Mesothelial cell of epicardium (in vitro differentiated cells): ENCODE data around the gene TEPSIN. TPM values are rescaled to one million over a fixed set of nuclear protein-coding genes. Genes with fewer than 3 reads are reported as not detected.

Experiments used
- DNase-seq, 2 experiments: peaks; one replicate each; pipeline ENCODE4 v3.0.0; 2021; ENCODE audit warnings: low spot score in 2 of 2; ENCODE audit not compliant: unreplicated experiment in 2 of 2
- H3K27ac Mint-ChIP-seq: 2 replicates; pipeline ENCODE4 v1.8.0; 2021; ENCODE audit warnings: mixed read lengths
- H3K27me3 Mint-ChIP-seq: 2 replicates; pipeline ENCODE4 v1.8.0; 2021; ENCODE audit warnings: low read depth, mixed read lengths
- H3K36me3 Mint-ChIP-seq: 2 replicates; pipeline ENCODE4 v1.8.0; 2021; ENCODE audit warnings: mixed read lengths
- H3K4me1 Mint-ChIP-seq: 2 replicates; pipeline ENCODE4 v1.8.0; 2021; ENCODE audit warnings: mixed read lengths
- H3K4me3 Mint-ChIP-seq: 2 replicates; pipeline ENCODE4 v1.8.0; 2021; ENCODE audit warnings: mild to moderate bottlenecking, moderate library complexity, mixed read lengths
- H3K9me3 Mint-ChIP-seq: 2 replicates; pipeline ENCODE4 v1.8.0; 2021; ENCODE audit warnings: mixed read lengths
- CTCF ChIP-seq: fragments of 200-600 bp; sonication (generic); IDR thresholded peaks from one replicate; pipeline ENCODE4 v1.5.0; 2021; ENCODE audit warnings: antibody characterized with exemption; ENCODE audit not compliant: unreplicated experiment
- total RNA-seq: library from RNA; stranded (reverse); gene quantifications from 3 replicates; pipeline ENCODE4 v1.2.1, GENCODE V29; 2021

TEPSIN gene
- total RNA-seq, 1 donor from 2014 or later = 44.6 TPM

- H3K36me3 Mint-ChIP-seq = peaks cover 12% of the 10 kb centered on the region
- H3K9me3 Mint-ChIP-seq = no peaks in the 10 kb centered on the region
- no peaks in the 10 kb centered on the region for H3K27me3 Mint-ChIP-seq
- H3K4me1 Mint-ChIP-seq = peaks cover 17% of the 10 kb centered on the region
- H3K27ac Mint-ChIP-seq = peak overlapping the region; percentile 40
- DNase-seq = no peak
- TF ChIP-seq CTCF = no peak
- H3K4me3 Mint-ChIP-seq = no peak overlapping the region
These were observed 3.7 kb downstream of the TEPSIN start for GRCh38 chr17:81234940-81235821.

GRCh38 chr17:81234506-81234855 is 4.4 kb downstream of the TEPSIN start:
- DNase-seq = no peak
- Mint-ChIP-seq H3K4me1 (peaks cover 12% of the 10 kb centered on the region), H3K27me3 (no peaks in the 10 kb centered on the region), H3K27ac (no peak overlapping the region), H3K4me3 (no peak overlapping the region), H3K36me3 (peaks cover 18% of the 10 kb centered on the region), H3K9me3 (no peaks in the 10 kb centered on the region)
- TF ChIP-seq CTCF = no peak

- no peak overlapping the region for H3K4me3 Mint-ChIP-seq
- no peak for TF ChIP-seq CTCF
- H3K27me3 Mint-ChIP-seq = no peaks in the 10 kb centered on the region
- H3K27ac Mint-ChIP-seq = no peak overlapping the region
- DNase-seq = no peak
- peaks cover 18% of the 10 kb centered on the region for H3K36me3 Mint-ChIP-seq
- H3K4me1 Mint-ChIP-seq = peaks cover 12% of the 10 kb centered on the region
- H3K9me3 Mint-ChIP-seq = no peaks in the 10 kb centered on the region
These were observed 4.9 kb downstream of the TEPSIN start for GRCh38 chr17:81233811-81234505.

- H3K4me3 Mint-ChIP-seq = no peak overlapping the region
- DNase-seq = no peak
- H3K36me3 Mint-ChIP-seq = peaks cover 20% of the 10 kb centered on the region
- peaks cover 12% of the 10 kb centered on the region for H3K4me1 Mint-ChIP-seq
- H3K9me3 Mint-ChIP-seq = no peaks in the 10 kb centered on the region
- TF ChIP-seq CTCF = no peak
- no peak overlapping the region for H3K27ac Mint-ChIP-seq
- H3K27me3 Mint-ChIP-seq = no peaks in the 10 kb centered on the region
These were observed 5.5 kb downstream of the TEPSIN start for GRCh38 chr17:81233316-81233715.

- H3K36me3 Mint-ChIP-seq = peaks cover 25% of the 10 kb centered on the region
- TF ChIP-seq CTCF = no peak
- DNase-seq = no peak
- no peak overlapping the region for H3K4me3 Mint-ChIP-seq
- no peak overlapping the region for H3K27ac Mint-ChIP-seq
- no peaks in the 10 kb centered on the region for H3K9me3 Mint-ChIP-seq
- peaks cover 8% of the 10 kb centered on the region for H3K4me1 Mint-ChIP-seq
- H3K27me3 Mint-ChIP-seq = no peaks in the 10 kb centered on the region
These were observed 6.1 kb downstream of the TEPSIN start for GRCh38 chr17:81232616-81233241.
